Testis (tissue), 3 donors: ENCODE data around the gene NDE1. TPM values are rescaled to one million over a fixed set of nuclear protein-coding genes. Genes with fewer than 3 reads are reported as not detected.
A peak's percentile ranks its signal among the peaks of the same experiment; 100 is the strongest.
"Not testable (repeated sequence)": the region's sequence is repeated elsewhere in the genome, so short reads cannot be mapped to it uniquely, and the experiment has no call there.

Experiments
- DNase-seq: peaks from one replicate; pipeline ENCODE4 v3.0.0-alpha.2; 2019
- H3K27ac ChIP-seq, 2 donors: fragments of 200-600 bp; sonication (generic); one replicate each; pipeline ENCODE4 v1.5.1; 2019
- H3K27me3 ChIP-seq: fragments of 200-600 bp; sonication (generic); one replicate; pipeline ENCODE4 v1.5.1; 2019
- H3K36me3 ChIP-seq: fragments of 200-600 bp; sonication (generic); one replicate; pipeline ENCODE4 v1.5.1; 2017; ENCODE audit warnings: low read depth; ENCODE audit errors: missing control alignments
- H3K4me1 ChIP-seq: fragments of 200-600 bp; sonication (generic); one replicate; pipeline ENCODE4 v1.5.1; 2019
- H3K4me3 ChIP-seq, 2 donors: fragments of 200-600 bp; sonication (generic); one replicate each; pipeline ENCODE4 v1.5.1; 2017 to 2019
- H3K9me3 ChIP-seq: fragments of 200-600 bp; sonication (generic); one replicate; pipeline ENCODE4 v1.5.1; 2017
- CTCF ChIP-seq, 3 experiments: fragments of 450-650 bp in 2 of 3; fragments of 200-600 bp in 1 of 3; sonication (generic) in 1 of 3; IDR thresholded peaks; one replicate each; pipeline ENCODE4 v1.5.1; 2016 to 2019; ENCODE audit warnings: antibody characterized with exemption in 3 of 3, mild to moderate bottlenecking in 2 of 3, moderate library complexity in 1 of 3
- POLR2A ChIP-seq: fragments of 450-650 bp; IDR thresholded peaks from one replicate; pipeline ENCODE4 v1.6.1; 2017; ENCODE audit warnings: antibody characterized with exemption, mild to moderate bottlenecking, moderate library complexity
- WGBS, 2 donors: methylation state at CpG; one replicate each; pipeline ENCODE4 v1.1.5; 2018; 5-methylcytosine and 5-hydroxymethylcytosine counted together
- intact Hi-C: fragments of 100-400 bp; cut with DNase I; formaldehyde crosslinking; loops from one replicate; pipeline ENCODE4 v1.15.1; 2023; ENCODE audit warnings: low total_unique reads
- polyA plus RNA-seq: library from polyadenylated mRNA; stranded (reverse); fragments of 350-450 nt; fragmentation: Illumina TruSeq; extraction: RNeasy Lipid Tissue Mini Kit (QIAGEN cat#74804); gene quantifications from one replicate; pipeline ENCODE4 v1.2.3, GENCODE V29; 2014; ENCODE audit warnings: low read depth, low replicate concordance; ENCODE audit not compliant: insufficient read depth
- total RNA-seq, 2 donors: library from RNA; depleted of rRNA; stranded (reverse); fragments of >200 nt; gene quantifications; one replicate each; pipeline ENCODE4 v1.2.3, GENCODE V29; 2016

Gene NDE1
- total and polyA plus RNA-seq, 3 donors from 2014 or later, result 45.2 to 84.3 (median 51.6) TPM

- intact Hi-C loops, result no loop called here
- H3K27ac ChIP-seq, result peak overlapping the region; percentile 63 to 93
- TF ChIP-seq POLR2A, result no peak
- TF ChIP-seq CTCF (IDR thresholded peaks at IDR 0.05), result no peak
- H3K9me3 ChIP-seq, result no peaks in the 10 kb centered on the region
- no peaks in the 10 kb centered on the region for H3K27me3 ChIP-seq
- no peaks in the 10 kb centered on the region for H3K36me3 ChIP-seq
- peaks cover 15% of the 10 kb centered on the region for H3K4me1 ChIP-seq
- DNase-seq, result no peak
- 0% methylated on average over 14 of the region's 14 CpGs for WGBS, 2 donors
- peak overlapping the region; percentile 92 to 95 for H3K4me3 ChIP-seq
Measured at GRCh38 chr16:15649727-15650018, 372 bp upstream of the NDE1 start.

- peak overlapping the region; percentile 90 to 93 for H3K27ac ChIP-seq
- no peaks in the 10 kb centered on the region for H3K27me3 ChIP-seq
- peaks cover 15% of the 10 kb centered on the region for H3K4me1 ChIP-seq
- H3K4me3 ChIP-seq, result peak overlapping the region; percentile 92 to 95
- no peaks in the 10 kb centered on the region for H3K36me3 ChIP-seq
- peak; percentile 30 for DNase-seq
- intact Hi-C loops, result no loop called here
- WGBS, 2 donors, result 0 to 1% methylated on average over 15 to 18 of the region's 18 CpGs
- H3K9me3 ChIP-seq, result no peaks in the 10 kb centered on the region
- TF ChIP-seq CTCF (IDR thresholded peaks at IDR 0.05), result no peak
- no peak for TF ChIP-seq POLR2A
Measured at GRCh38 chr16:15650698-15651171, 690 bp downstream of the NDE1 start.

GRCh38 chr16:15652293-15653001, 2.4 kb downstream of the NDE1 start:
- no peaks in the 10 kb centered on the region for H3K27me3 ChIP-seq
- H3K4me3 ChIP-seq, result no peak overlapping the region
- peak; percentile 8 for DNase-seq
- H3K9me3 ChIP-seq, result no peaks in the 10 kb centered on the region
- H3K4me1 ChIP-seq, result peaks cover 15% of the 10 kb centered on the region
- intact Hi-C loops, result no loop called here
- 82 to 91% methylated on average over 14 of the region's 14 CpGs for WGBS, 2 donors
- no peak overlapping the region for H3K27ac ChIP-seq
- H3K36me3 ChIP-seq, result no peaks in the 10 kb centered on the region
- TF ChIP-seq CTCF (IDR thresholded peaks at IDR 0.05) (no peak), POLR2A (no peak)

- DNase-seq, result no peak
- WGBS, 2 donors, result 25 to 38% methylated on average over 4 of the region's 4 CpGs
- no peak overlapping the region for H3K27ac ChIP-seq
- H3K27me3 ChIP-seq, result no peaks in the 10 kb centered on the region
- H3K36me3 ChIP-seq, result no peaks in the 10 kb centered on the region
- no peak overlapping the region for H3K4me3 ChIP-seq
- no peak for TF ChIP-seq POLR2A
- TF ChIP-seq CTCF (IDR thresholded peaks at IDR 0.05), result no peak
- intact Hi-C loops, result no loop called here
- peaks cover 15% of the 10 kb centered on the region for H3K4me1 ChIP-seq
- H3K9me3 ChIP-seq, result no peaks in the 10 kb centered on the region
Measured at GRCh38 chr16:15653227-15653626, 3.2 kb downstream of the NDE1 start.

- no peak overlapping the region for H3K27ac ChIP-seq
- WGBS, 2 donors, result 69 to 79% methylated on average over 2 of the region's 2 CpGs
- no peaks in the 10 kb centered on the region for H3K36me3 ChIP-seq
- H3K9me3 ChIP-seq, result no peaks in the 10 kb centered on the region
- DNase-seq, result no peak
- H3K4me1 ChIP-seq, result peaks cover 13% of the 10 kb centered on the region
- intact Hi-C loops, result no loop called here
- no peak overlapping the region for H3K4me3 ChIP-seq
- H3K27me3 ChIP-seq, result no peaks in the 10 kb centered on the region
- TF ChIP-seq CTCF (IDR thresholded peaks at IDR 0.05) (no peak), POLR2A (no peak)
Measured at GRCh38 chr16:15654591-15654990, 4.5 kb downstream of the NDE1 start.

GRCh38 chr16:15655561-15655960, 5.5 kb downstream of the NDE1 start:
- H3K36me3 ChIP-seq, H3K9me3 ChIP-seq, intact Hi-C loops, DNase-seq, H3K27ac ChIP-seq, H3K4me3 ChIP-seq, H3K27me3 ChIP-seq: not testable (repeated sequence)
- WGBS, 2 donors, result 94 to 95% methylated on average over 4 of the region's 6 CpGs
- H3K4me1 ChIP-seq, result peaks cover 21% of the 10 kb centered on the region
